ENCODE results near the gene OR7C2. TPM values are rescaled to one million over a fixed set of nuclear protein-coding genes. Genes with fewer than 3 reads are reported as not detected.

The OR7C2 gene
- total RNA-seq, 1 experiment from 2014 or later, result not detected

GRCh38 chr19:14957464-14957863 is 16.2 kb downstream of the OR7C2 start:
- Histone ChIP-seq H3K23ac (ENCODE audit: insufficient read length, low read depth, low read length) (no peak overlapping the region), H4K20me1 (ENCODE audit: control insufficient read depth, insufficient read depth, insufficient read length) (no peaks in the 10 kb centered on the region), H2BK15ac (ENCODE audit: low read depth, low read length) (no peak overlapping the region), H3K27ac (ENCODE audit: insufficient read length, low read depth, low read length) (no peak overlapping the region), H3K18ac (ENCODE audit: insufficient read length, low read depth, low read length) (no peak overlapping the region), H3K23me2 (ENCODE audit: insufficient read length, low read depth, low read length, poor library complexity, severe bottlenecking) (no peaks in the 10 kb centered on the region), H2AFZ (ENCODE audit: low read length) (no peak overlapping the region), H2AK5ac (ENCODE audit: insufficient read length, low read length) (no peak overlapping the region), H3K56ac (ENCODE audit: insufficient read length, low read depth, low read length) (no peak overlapping the region), H3K79me1 (ENCODE audit: insufficient read depth, low read depth, low read length, poor library complexity, severe bottlenecking) (no peaks in the 10 kb centered on the region), H3K27me3 (ENCODE audit: insufficient read depth, low read length) (no peaks in the 10 kb centered on the region), H3K14ac (ENCODE audit: insufficient read depth, low read length) (no peak overlapping the region), H3K9ac (ENCODE audit: extremely low read depth, insufficient read length, low read length) (no peak overlapping the region), H3T11ph (ENCODE audit: low read length) (no peak overlapping the region), H3K4me2 (ENCODE audit: insufficient read depth, insufficient read length, low read length) (no peak overlapping the region), H2BK20ac (ENCODE audit: low read depth, low read length, poor library complexity, severe bottlenecking) (no peak overlapping the region), H3K4ac (ENCODE audit: low read depth, low read length) (no peak overlapping the region), H4K91ac (ENCODE audit: insufficient read length, low read depth, low read length) (no peak overlapping the region), H4K8ac (replicated peaks; ENCODE audit: insufficient read length, low read depth, low read length) (no peak overlapping the region), H3K79me2 (ENCODE audit: insufficient read depth, low read length) (no peaks in the 10 kb centered on the region), H4K5ac (ENCODE audit: insufficient read length, low read depth, low read length) (no peak overlapping the region), H2BK120ac (ENCODE audit: low read depth, low read length, poor library complexity, severe bottlenecking) (no peak overlapping the region), H2BK5ac (ENCODE audit: insufficient read length, low read length) (no peak overlapping the region), H2BK12ac (ENCODE audit: insufficient read length, low read depth, low read length) (no peak overlapping the region), H3K9me3 (ENCODE audit: control insufficient read depth, low read depth, low read length) (peaks cover 5% of the 10 kb centered on the region), H3K4me1 (ENCODE audit: insufficient read depth, low read length) (no peaks in the 10 kb centered on the region)
- Mint-ChIP-seq H3K4me3 (no peak overlapping the region; a peak in 1 of 5 replicates), H3K27me3 (ENCODE audit: low read depth) (no peaks in the 10 kb centered on the region), H3K4me1 (no peaks in the 10 kb centered on the region), H3K36me3 (ENCODE audit: insufficient read depth in 1 of 3, low read depth in 3 of 3) (peaks cover 11 to 27% (median 14%) of the 10 kb centered on the region in 3 experiments), H3K27ac (no peak overlapping the region), H3K9me3 (peaks cover 41 to 62% of the 10 kb centered on the region in 2 experiments)
- WGBS (ENCODE audit: extremely low coverage, insufficient read length, low lambda C conversion rate), result no CpG with 5 or more reads among the region's 3 CpGs
- DNase-seq, result no peak
- no peak for TF ChIP-seq CTCF (conservative IDR thresholded peaks at IDR 0.05)
